GM21381 (cell line): ENCODE measurements around the gene NFIA.

Source experiments
- ATAC-seq: cut with Tn5 transposase; IDR thresholded peaks from one replicate; pipeline ENCODE4 v1.9.1; 2021; ENCODE audit warnings: mild to moderate bottlenecking, moderate library complexity; ENCODE audit not compliant: unreplicated experiment

The NFIA gene

GRCh38 chr1:61378494-61379180 is 296.3 kb downstream of the NFIA start:
- ATAC-seq: no peak

GRCh38 chr1:61379693-61380092 is 297.3 kb downstream of the NFIA start:
- ATAC-seq: no peak

GRCh38 chr1:61380561-61380960 is 298.2 kb downstream of the NFIA start:
- ATAC-seq: no peak

GRCh38 chr1:61386323-61386722 is 304.0 kb downstream of the NFIA start:
- no peak for ATAC-seq

GRCh38 chr1:61386770-61387169 is 304.4 kb downstream of the NFIA start:
- ATAC-seq: no peak

- ATAC-seq: no peak
Measured at GRCh38 chr1:61387829-61388228, 305.5 kb downstream of the NFIA start.

- ATAC-seq: no peak
Measured at GRCh38 chr1:61388566-61388965, 306.2 kb downstream of the NFIA start.

- no peak for ATAC-seq
Measured at GRCh38 chr1:61389194-61389925, 307.0 kb downstream of the NFIA start.

- ATAC-seq: no peak
Measured at GRCh38 chr1:61389926-61390845, 307.8 kb downstream of the NFIA start.

GRCh38 chr1:61391730-61392129 is 309.4 kb downstream of the NFIA start:
- no peak for ATAC-seq

GRCh38 chr1:61392409-61393242 is 310.3 kb downstream of the NFIA start:
- no peak for ATAC-seq

GRCh38 chr1:61393575-61393974 is 311.2 kb downstream of the NFIA start:
- ATAC-seq: no peak

- no peak for ATAC-seq
Measured at GRCh38 chr1:61395146-61395800, 312.9 kb downstream of the NFIA start.

- ATAC-seq: no peak
Measured at GRCh38 chr1:61397495-61397894, 315.1 kb downstream of the NFIA start.

GRCh38 chr1:61397935-61398334 is 315.6 kb downstream of the NFIA start:
- ATAC-seq: no peak

- no peak for ATAC-seq
Measured at GRCh38 chr1:61399199-61399598, 316.8 kb downstream of the NFIA start.

- no peak for ATAC-seq
Measured at GRCh38 chr1:61400131-61400770, 317.9 kb downstream of the NFIA start.

GRCh38 chr1:61400997-61401396 is 318.6 kb downstream of the NFIA start:
- no peak for ATAC-seq
